H1 (cell line): ENCODE measurements around the gene SWI5. TPM values are rescaled to one million over a fixed set of nuclear protein-coding genes. Genes with fewer than 3 reads are reported as not detected.

Experiments
- CTCF ChIA-PET: fragments of 300-600 bp; sonication (Branson Sonifier 250); formaldehyde crosslinking; loops from one replicate; lab custom pipeline; 2021; ENCODE audit not compliant: partially characterized antibody; lab: Charles Lee
- POLR2A ChIA-PET: fragments of 300-600 bp; sonication (Branson Sonifier 250); formaldehyde crosslinking; loops from one replicate; lab custom pipeline; 2021; ENCODE audit warnings: inconsistent platforms; ENCODE audit not compliant: partially characterized antibody; lab: Charles Lee
- DNase-seq, 2 experiments: peaks; one replicate each; pipeline versions ENCODE4 v3.0.0 to v3.0.0-alpha.2; 2010 to 2022; ENCODE audit warnings: low spot score in 2 of 2, low read depth in 1 of 2, mixed read lengths in 1 of 2
- FAIRE-seq: peaks from 2 replicates; lab custom pipeline; 2011; peaks lifted over from hg19 to GRCh38; lab: Jason Lieb, UNC
- H2AFZ ChIP-seq: 2 replicates; pipeline ENCODE4 v1.8.1; 2012; ENCODE audit warnings: low read length, inconsistent platforms
- H2AK5ac ChIP-seq: 2 replicates; pipeline ENCODE4 v1.6.1; 2013; ENCODE audit warnings: low read depth, low read length
- H2BK120ac ChIP-seq: replicated peaks from 2 replicates; pipeline ENCODE3; 2013; ENCODE audit warnings: low read depth, low read length, inconsistent platforms
- H2BK12ac ChIP-seq: 2 replicates; pipeline ENCODE4 v1.6.1; 2013; ENCODE audit warnings: low read depth, low read length
- H2BK15ac ChIP-seq: 2 replicates; pipeline ENCODE4 v1.6.1; 2013; ENCODE audit warnings: low read length
- H2BK20ac ChIP-seq: 2 replicates; pipeline ENCODE4 v1.6.1; 2013; ENCODE audit warnings: low read length
- H2BK5ac ChIP-seq: 2 replicates; pipeline ENCODE4 v1.6.1; 2013; ENCODE audit warnings: low read depth, low read length
- H3K14ac ChIP-seq: 2 replicates; pipeline ENCODE4 v1.6.1; 2013; ENCODE audit warnings: inconsistent platforms; ENCODE audit not compliant: insufficient read length
- H3K18ac ChIP-seq: 2 replicates; pipeline ENCODE4 v1.6.1; 2013; ENCODE audit warnings: low read length; ENCODE audit errors: extremely low read depth
- H3K23ac ChIP-seq: 2 replicates; pipeline ENCODE4 v1.6.1; 2013; ENCODE audit warnings: inconsistent platforms; ENCODE audit not compliant: insufficient read length
- H3K23me2 ChIP-seq: 2 replicates; pipeline ENCODE4 v1.6.1; 2013; ENCODE audit warnings: low read depth, low read length
- H3K27ac ChIP-seq: 2 replicates; pipeline ENCODE4 v1.6.1; 2011; ENCODE audit warnings: low read depth, low read length, inconsistent platforms
- H3K27me3 ChIP-seq, 4 experiments: replicated peaks in 1 of 4; 1 replicate in 1 of 4; 2 replicates in 3 of 4; pipeline versions ENCODE4 v1.6.1 to v1.8.1; 2011 to 2013; ENCODE audit warnings: low read length in 3 of 4, mild to moderate bottlenecking in 3 of 4, inconsistent platforms in 2 of 4, mixed read lengths in 2 of 4, moderate library complexity in 1 of 4; ENCODE audit not compliant: control insufficient read depth in 3 of 4, insufficient read depth in 3 of 4; ENCODE audit errors: extremely low read depth in 1 of 4
- H3K36me3 ChIP-seq, 4 experiments: 2 replicates each; pipeline versions ENCODE4 v1.6.1 to v1.8.1; 2011 to 2013; ENCODE audit warnings: mild to moderate bottlenecking in 4 of 4, low read length in 3 of 4, moderate library complexity in 2 of 4, control low read depth in 1 of 4, inconsistent platforms in 1 of 4; ENCODE audit not compliant: insufficient read depth in 4 of 4, control insufficient read depth in 2 of 4
- H3K4ac ChIP-seq: replicated peaks from 2 replicates; pipeline ENCODE3; 2013; ENCODE audit warnings: low read length, low read depth, mixed read lengths, inconsistent platforms; ENCODE audit not compliant: insufficient read length
- H3K4me1 ChIP-seq, 4 experiments: replicated peaks in 1 of 4; 1 replicate in 1 of 4; 2 replicates in 3 of 4; pipeline versions ENCODE4 v1.6.1 to v1.8.1; 2011 to 2013; ENCODE audit warnings: low read length in 3 of 4, inconsistent platforms in 2 of 4, mixed read lengths in 1 of 4; ENCODE audit not compliant: insufficient read depth in 4 of 4, control insufficient read depth in 3 of 4
- H3K4me2 ChIP-seq, 2 experiments: 2 replicates each; pipeline versions ENCODE4 v1.6.1 to v1.8.1; 2011 to 2013; ENCODE audit warnings: low read depth in 2 of 2, low read length in 2 of 2, control low read depth in 1 of 2, inconsistent platforms in 1 of 2, mild to moderate bottlenecking in 1 of 2; ENCODE audit not compliant: insufficient read depth in 1 of 2
- H3K4me3 ChIP-seq, 4 experiments: fragments of 200-600, 300-600 bp in 1 of 4; sonication (generic), shearing (Covaris generic), sonication (Bioruptor Twin) in 1 of 4; 2 replicates each; pipeline versions ENCODE4 v1.5.1 to v1.8.1; 2011 to 2016; ENCODE audit warnings: low read length in 4 of 4, low read depth in 3 of 4, control low read depth in 2 of 4, inconsistent platforms in 2 of 4, mild to moderate bottlenecking in 2 of 4, mixed read lengths in 1 of 4, moderate library complexity in 1 of 4; ENCODE audit not compliant: insufficient read depth in 2 of 4; ENCODE audit errors: extremely low read depth in 1 of 4
- H3K56ac ChIP-seq: replicated peaks from 2 replicates; pipeline ENCODE3; 2013; ENCODE audit warnings: low read depth, mild to moderate bottlenecking, mixed read lengths, low read length, inconsistent platforms; ENCODE audit not compliant: insufficient read length
- H3K79me1 ChIP-seq: 2 replicates; pipeline ENCODE4 v1.6.1; 2013; ENCODE audit warnings: low read depth, low read length, control low read depth
- H3K79me2 ChIP-seq, 2 experiments: 2 replicates each; pipeline versions ENCODE4 v1.6.1 to v1.8.1; 2012 to 2013; ENCODE audit warnings: low read length in 2 of 2, mild to moderate bottlenecking in 2 of 2, inconsistent platforms in 1 of 2; ENCODE audit not compliant: insufficient read depth in 2 of 2, control insufficient read depth in 1 of 2
- H3K9ac ChIP-seq, 4 experiments: replicated peaks in 1 of 4; 1 replicate in 1 of 4; 2 replicates in 3 of 4; pipeline versions ENCODE4 v1.6.1 to v1.8.1; 2011 to 2013; ENCODE audit warnings: low read depth in 3 of 4, low read length in 3 of 4, control low read depth in 2 of 4, mild to moderate bottlenecking in 2 of 4, moderate library complexity in 2 of 4, inconsistent platforms in 1 of 4; ENCODE audit errors: extremely low read depth in 1 of 4
- H3K9me3 ChIP-seq, 2 experiments: 2 replicates each; pipeline versions ENCODE4 v1.6.1 to v1.8.1; 2012 to 2013; ENCODE audit warnings: mild to moderate bottlenecking in 2 of 2, moderate library complexity in 2 of 2, control low read depth in 1 of 2, inconsistent platforms in 1 of 2, low read depth in 1 of 2, low read length in 1 of 2, mixed read lengths in 1 of 2; ENCODE audit not compliant: insufficient read depth in 2 of 2
- H4K20me1 ChIP-seq, 2 experiments: replicated peaks in 1 of 2; 2 replicates each; pipeline versions ENCODE3 to v1.8.1; 2011 to 2013; ENCODE audit warnings: inconsistent platforms in 2 of 2, low read length in 2 of 2, mild to moderate bottlenecking in 1 of 2; ENCODE audit not compliant: insufficient read depth in 2 of 2, control insufficient read depth in 1 of 2
- H4K5ac ChIP-seq: 2 replicates; pipeline ENCODE4 v1.6.1; 2013; ENCODE audit warnings: low read length, low read depth, mixed read lengths, inconsistent platforms; ENCODE audit not compliant: insufficient read length
- H4K8ac ChIP-seq: 2 replicates; pipeline ENCODE4 v1.8.0; 2013; ENCODE audit warnings: mild to moderate bottlenecking, moderate library complexity, low read length, inconsistent platforms; ENCODE audit not compliant: insufficient read depth; ENCODE audit errors: extremely low read depth
- H4K91ac ChIP-seq: replicated peaks from 2 replicates; pipeline ENCODE3; 2013; ENCODE audit warnings: low read length, mixed read lengths, inconsistent platforms; ENCODE audit not compliant: insufficient read length
- MAFK ChIP-seq: IDR thresholded peaks from 2 replicates; pipeline ENCODE4 v1.6.1; 2012; ENCODE audit warnings: low read depth, mild to moderate bottlenecking, improper control_type of control experiment, low read length
- SAP30 ChIP-seq: fragments of 300-600 bp; sonication (generic); IDR thresholded peaks from 2 replicates; pipeline ENCODE4 v1.7.1; 2012; ENCODE audit warnings: low read length, moderate library complexity, mild to moderate bottlenecking, inconsistent platforms; ENCODE audit not compliant: insufficient read depth, insufficient replicate concordance
- WGBS, 2 experiments: shearing (Covaris generic) in 1 of 2; methylation state at CpG; one replicate each; pipeline versions ENCODE4 v1.1.6 to v1.1.7; 2013 to 2015; ENCODE audit warnings: low lambda C conversion rate in 2 of 2, mixed read lengths in 2 of 2, inconsistent platforms in 1 of 2, low coverage in 1 of 2, missing lambda C conversion rate in 1 of 2; ENCODE audit not compliant: insufficient replicate concordance in 2 of 2, insufficient coverage in 1 of 2, insufficient read length in 1 of 2; ENCODE audit errors: extremely low coverage in 1 of 2, missing lambda C conversion rate in 1 of 2; 5-methylcytosine and 5-hydroxymethylcytosine counted together
- polyA plus RNA-seq, 7 experiments: library from polyadenylated mRNA; depleted of rRNA in 3 of 7; stranded (reverse) in 5 of 7; unstranded in 2 of 7; fragments of >200 nt in 5 of 7; fragments of 200-250 nt in 2 of 7; gene quantifications; 1 replicate in 5 of 7; 2 replicates in 1 of 7; 4 replicates in 1 of 7; pipeline versions ENCODE4 v1.2.1 to v1.2.3, GENCODE V29; 2011 to 2013; ENCODE audit warnings: missing spikeins in 2 of 7, mixed read lengths in 2 of 7
- total RNA-seq: library from RNA; stranded (reverse); fragmentation: NEBNext Ultra II Directional; extraction: Animal tissue kit (Norgen Biotek cat#: 25700); gene quantifications from 2 replicates; pipeline ENCODE4 v1.2.1, GENCODE V29; 2021

SWI5 gene
- total and polyA plus RNA-seq, 2 of the 8 experiments (the other 6 are each of a cell fraction or from before 2014, with no cell fraction given) = 29.0 to 59.5 TPM

GRCh38 chr9:128293091-128293490 lies 17.0 kb downstream of the SWI5 start:
- Histone ChIP-seq H3K23me2 (no peaks in the 10 kb centered on the region), H3K9ac (no peak overlapping the region), H4K20me1 (peaks cover 1 to 3% of the 10 kb centered on the region in 2 experiments), H3K14ac (no peak overlapping the region), H3K4ac (no peak overlapping the region), H2AFZ (no peak overlapping the region), H3K4me1 (no peaks in the 10 kb centered on the region), H3K18ac (no peak overlapping the region), H3K36me3 (peaks cover 0 to 6% (median 3%) of the 10 kb centered on the region in 4 experiments; a peak in 4 of 8 replicates), H3K4me3 (no peak overlapping the region), H3K23ac (no peak overlapping the region), H3K9me3 (no peaks in the 10 kb centered on the region), H3K79me2 (no peaks in the 10 kb centered on the region), H4K8ac (no peak overlapping the region), H2BK15ac (no peak overlapping the region), H3K27ac (no peak overlapping the region), H3K79me1 (no peaks in the 10 kb centered on the region), H4K5ac (no peak overlapping the region), H3K27me3 (no peaks in the 10 kb centered on the region), H2BK120ac (no peak overlapping the region), H3K56ac (no peak overlapping the region), H3K4me2 (no peak overlapping the region), H2BK5ac (no peak overlapping the region), H2BK12ac (no peak overlapping the region), H2BK20ac (no peak overlapping the region), H4K91ac (no peak overlapping the region), H2AK5ac (no peak overlapping the region)
- no peak for FAIRE-seq
- ChIA-PET CTCF (interaction anchor here (0.6 to 6.9 kb wide), 7 partner anchors 27 to 144 kb away, joined by 3 to 78 read pairs (median 4); no protein-coding TSS in a partner anchor), POLR2A (interaction anchor here (0.7 to 1.3 kb wide), 2 partner anchors 13 to 18 kb away, joined by 3 to 4 read pairs; no protein-coding TSS in a partner anchor)
- 93% methylated on average over 4 of the region's 4 CpGs; no CpG with 5 or more reads in 1 of the 2 experiments for WGBS, 2 experiments
- no peak for DNase-seq
- TF ChIP-seq SAP30 (no peak), MAFK (no peak)
